Esophagus muscularis mucosa (tissue), 4 donors: ENCODE measurements around the gene CEP68.

ENCODE experiments used
- EP300 ChIP-seq: sonication (generic); formaldehyde crosslinking; IDR thresholded peaks from one replicate; pipeline ENCODE4 v1.6.1; 2017; ENCODE audit warnings: antibody characterized with exemption
- POLR2AphosphoS5 ChIP-seq, 2 donors: sonication (generic); formaldehyde crosslinking; IDR thresholded peaks; one replicate each; pipeline ENCODE4 v1.6.1; 2017; ENCODE audit warnings: antibody characterized with exemption in 2 of 2
- TF ChIP-seq, protein P1 (sequence below), 3 experiments: fragments of 200-600 bp in 2 of 3; fragments of 450-650 bp in 1 of 3; sonication (generic) in 2 of 3; IDR thresholded peaks; one replicate each; pipeline ENCODE4 v1.5.1; 2017 to 2019; ENCODE audit warnings: antibody characterized with exemption in 3 of 3, mild to moderate bottlenecking in 2 of 3, moderate library complexity in 1 of 3

DNA sequence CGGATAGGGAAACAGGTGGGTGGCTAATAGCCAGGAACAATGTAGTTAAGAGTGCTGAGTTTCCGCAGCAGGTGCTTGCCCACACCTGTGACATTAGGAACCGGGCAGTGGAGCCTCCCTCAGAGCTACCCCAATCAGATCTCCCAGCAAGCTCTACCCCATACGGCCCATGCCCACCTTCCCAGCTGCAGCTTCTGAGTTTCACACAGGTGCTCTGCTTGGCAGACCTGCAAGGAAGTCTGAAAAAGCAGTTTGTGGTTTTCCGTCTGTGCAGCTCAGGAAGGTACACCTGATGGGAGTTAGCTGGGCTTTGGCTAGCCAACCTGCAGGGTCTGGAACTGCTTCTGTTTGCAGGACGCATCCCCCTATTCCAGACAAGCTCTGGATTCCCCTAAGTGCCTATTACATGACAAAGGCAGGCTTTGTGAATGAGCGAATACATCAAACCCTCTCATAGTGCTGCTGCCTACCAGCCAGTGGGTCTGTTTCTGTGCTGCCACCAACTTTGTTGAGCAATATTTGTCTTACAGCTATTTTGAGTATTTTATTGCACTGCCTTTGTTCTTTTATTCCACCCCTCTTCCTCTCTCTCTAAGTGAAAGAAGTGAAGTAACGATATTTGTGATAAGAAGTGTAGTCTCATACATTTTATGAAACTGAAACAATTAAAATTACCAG lies 24.7 kb upstream of the CEP68 start:
- TF ChIP-seq, protein P1, sequence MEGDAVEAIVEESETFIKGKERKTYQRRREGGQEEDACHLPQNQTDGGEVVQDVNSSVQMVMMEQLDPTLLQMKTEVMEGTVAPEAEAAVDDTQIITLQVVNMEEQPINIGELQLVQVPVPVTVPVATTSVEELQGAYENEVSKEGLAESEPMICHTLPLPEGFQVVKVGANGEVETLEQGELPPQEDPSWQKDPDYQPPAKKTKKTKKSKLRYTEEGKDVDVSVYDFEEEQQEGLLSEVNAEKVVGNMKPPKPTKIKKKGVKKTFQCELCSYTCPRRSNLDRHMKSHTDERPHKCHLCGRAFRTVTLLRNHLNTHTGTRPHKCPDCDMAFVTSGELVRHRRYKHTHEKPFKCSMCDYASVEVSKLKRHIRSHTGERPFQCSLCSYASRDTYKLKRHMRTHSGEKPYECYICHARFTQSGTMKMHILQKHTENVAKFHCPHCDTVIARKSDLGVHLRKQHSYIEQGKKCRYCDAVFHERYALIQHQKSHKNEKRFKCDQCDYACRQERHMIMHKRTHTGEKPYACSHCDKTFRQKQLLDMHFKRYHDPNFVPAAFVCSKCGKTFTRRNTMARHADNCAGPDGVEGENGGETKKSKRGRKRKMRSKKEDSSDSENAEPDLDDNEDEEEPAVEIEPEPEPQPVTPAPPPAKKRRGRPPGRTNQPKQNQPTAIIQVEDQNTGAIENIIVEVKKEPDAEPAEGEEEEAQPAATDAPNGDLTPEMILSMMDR (IDR thresholded peaks at IDR 0.05) = no peak
- TF ChIP-seq POLR2AphosphoS5 (IDR thresholded peaks at IDR 0.05) (no peak), EP300 (no peak)
